Ishikawa (cell line): ENCODE measurements around the gene MUC2.
A peak's percentile ranks its signal among the peaks of the same experiment; 100 is the strongest.

ENCODE experiments used
- CEBPB ChIP-seq: IDR thresholded peaks from 2 replicates; pipeline ENCODE4 v1.6.1; 2012
- CREB1 ChIP-seq: IDR thresholded peaks from 2 replicates; pipeline ENCODE4 v1.6.1; 2012; ENCODE audit warnings: low read depth
- EGR1 ChIP-seq: IDR thresholded peaks from 2 replicates; pipeline ENCODE4 v1.6.1; 2012
- EP300 ChIP-seq: IDR thresholded peaks from 2 replicates; pipeline ENCODE4 v1.6.1; 2012; ENCODE audit warnings: borderline replicate concordance
- FOXM1 ChIP-seq: IDR thresholded peaks from 2 replicates; pipeline ENCODE4 v1.6.1; 2012; ENCODE audit warnings: low read depth, borderline replicate concordance
- MAX ChIP-seq: IDR thresholded peaks from 2 replicates; pipeline ENCODE4 v1.6.1; 2012
- NFIC ChIP-seq: IDR thresholded peaks from 2 replicates; pipeline ENCODE4 v1.6.1; 2012
- RAD21 ChIP-seq: IDR thresholded peaks from 2 replicates; pipeline ENCODE4 v1.6.1; 2012; ENCODE audit warnings: low read depth
- REST ChIP-seq: IDR thresholded peaks from 2 replicates; pipeline ENCODE4 v1.6.1; 2012; ENCODE audit warnings: low read depth, mild to moderate bottlenecking
- TAF1 ChIP-seq: IDR thresholded peaks from 2 replicates; pipeline ENCODE4 v1.6.1; 2012; ENCODE audit warnings: low read depth, mild to moderate bottlenecking
- TCF12 ChIP-seq: IDR thresholded peaks from 2 replicates; pipeline ENCODE4 v1.6.1; 2012; ENCODE audit warnings: low read depth
- TEAD4 ChIP-seq: IDR thresholded peaks from 2 replicates; pipeline ENCODE4 v1.6.1; 2012
- USF1 ChIP-seq: IDR thresholded peaks from 2 replicates; pipeline ENCODE4 v1.6.1; 2012
- YY1 ChIP-seq: IDR thresholded peaks from 2 replicates; pipeline ENCODE4 v1.6.1; 2012; ENCODE audit warnings: low read depth
- ZBTB7A ChIP-seq: IDR thresholded peaks from 2 replicates; pipeline ENCODE4 v1.6.1; 2012; ENCODE audit warnings: low read depth

MUC2 gene

GRCh38 chr11:1044160-1044559 is 30.5 kb upstream of the MUC2 start:
- TF ChIP-seq NFIC (no peak), TCF12 (no peak), MAX (no peak), TAF1 (no peak), TEAD4 (no peak), YY1 (no peak), FOXM1 (no peak), CREB1 (no peak), RAD21 (no peak), EGR1 (no peak), ZBTB7A (no peak), EP300 (no peak)

- TF ChIP-seq TAF1 (no peak), CREB1 (no peak), MAX (peak; percentile 60), TEAD4 (no peak)
Observed at GRCh38 chr11:1047595-1048156, 27.0 kb upstream of the MUC2 start.

GRCh38 chr11:1048375-1049070 is 26.2 kb upstream of the MUC2 start:
- no peak for TF ChIP-seq NFIC
- TF ChIP-seq RAD21: no peak
- TF ChIP-seq ZBTB7A: no peak
- TF ChIP-seq EGR1: no peak
- no peak for TF ChIP-seq MAX
- no peak for TF ChIP-seq USF1
- TF ChIP-seq TAF1: no peak
- TF ChIP-seq TEAD4: no peak
- TF ChIP-seq YY1: no peak
- no peak for TF ChIP-seq EP300
- TF ChIP-seq FOXM1: no peak

- TF ChIP-seq ZBTB7A (no peak), TEAD4 (no peak), CEBPB (no peak), TCF12 (no peak), NFIC (no peak), RAD21 (no peak), USF1 (no peak), CREB1 (no peak), EP300 (no peak), YY1 (no peak), TAF1 (no peak), MAX (no peak), EGR1 (no peak)
Observed at GRCh38 chr11:1049071-1049405, 25.6 kb upstream of the MUC2 start.

- no peak for TF ChIP-seq MAX
- TF ChIP-seq TAF1: no peak
- TF ChIP-seq TCF12: no peak
- TF ChIP-seq EP300: no peak
- no peak for TF ChIP-seq CEBPB
- TF ChIP-seq YY1: no peak
- no peak for TF ChIP-seq ZBTB7A
- no peak for TF ChIP-seq NFIC
- TF ChIP-seq FOXM1: no peak
- TF ChIP-seq CREB1: no peak
- no peak for TF ChIP-seq EGR1
- no peak for TF ChIP-seq REST
- no peak for TF ChIP-seq RAD21
- no peak for TF ChIP-seq TEAD4
- TF ChIP-seq USF1: no peak
Observed at GRCh38 chr11:1049431-1049891, 25.2 kb upstream of the MUC2 start.

- TF ChIP-seq TAF1 (no peak), MAX (no peak), USF1 (no peak), REST (no peak), RAD21 (no peak), EP300 (no peak)
Observed at GRCh38 chr11:1049911-1050580, 24.6 kb upstream of the MUC2 start.
